HS-5 (cell line): ENCODE measurements around the gene PFKM.
A peak's percentile ranks its signal among the peaks of the same experiment; 100 is the strongest.

Experiments
- DNase-seq: peaks from one replicate; pipeline ENCODE4 v3.0.0-alpha.2; 2012; ENCODE audit warnings: low read depth

The PFKM gene

DNA sequence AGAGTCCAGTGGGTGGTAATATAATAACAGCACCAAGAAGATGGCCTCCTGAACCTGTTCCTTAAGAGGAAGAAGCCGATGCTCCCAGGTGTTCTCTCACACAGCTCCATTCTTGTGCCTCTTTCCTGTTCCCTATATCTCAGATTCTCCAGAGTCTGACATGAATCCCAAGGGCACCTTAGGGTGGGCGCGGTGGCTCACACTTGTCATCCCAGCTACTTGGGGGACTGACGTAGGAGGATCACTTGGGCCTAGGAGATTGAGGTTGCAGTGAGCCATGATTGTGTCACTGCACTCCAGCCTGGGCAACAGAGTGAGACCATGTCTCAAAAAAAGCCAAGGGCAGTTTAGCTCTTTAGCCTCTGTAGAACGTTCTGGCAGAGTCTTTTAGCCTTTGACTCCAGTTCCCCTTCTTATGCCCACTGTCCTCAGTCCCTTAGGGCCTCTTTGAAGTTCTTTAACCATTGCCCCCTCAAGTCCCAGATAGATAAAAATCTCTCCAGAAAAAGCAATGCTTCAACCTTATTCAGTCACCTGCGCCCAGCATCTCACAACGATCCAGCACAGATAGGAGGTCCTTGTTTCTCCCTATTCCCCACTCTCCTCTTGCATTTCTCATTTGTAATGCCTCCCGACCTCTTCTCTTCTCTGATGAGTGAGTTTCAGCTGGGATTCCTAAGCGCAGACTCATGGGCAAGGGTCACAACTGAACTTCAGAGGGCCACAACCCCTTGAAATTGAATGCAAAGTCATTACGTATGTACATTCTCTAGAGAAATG lies 68.9 kb downstream of the PFKM start:
- no peak for DNase-seq

DNA sequence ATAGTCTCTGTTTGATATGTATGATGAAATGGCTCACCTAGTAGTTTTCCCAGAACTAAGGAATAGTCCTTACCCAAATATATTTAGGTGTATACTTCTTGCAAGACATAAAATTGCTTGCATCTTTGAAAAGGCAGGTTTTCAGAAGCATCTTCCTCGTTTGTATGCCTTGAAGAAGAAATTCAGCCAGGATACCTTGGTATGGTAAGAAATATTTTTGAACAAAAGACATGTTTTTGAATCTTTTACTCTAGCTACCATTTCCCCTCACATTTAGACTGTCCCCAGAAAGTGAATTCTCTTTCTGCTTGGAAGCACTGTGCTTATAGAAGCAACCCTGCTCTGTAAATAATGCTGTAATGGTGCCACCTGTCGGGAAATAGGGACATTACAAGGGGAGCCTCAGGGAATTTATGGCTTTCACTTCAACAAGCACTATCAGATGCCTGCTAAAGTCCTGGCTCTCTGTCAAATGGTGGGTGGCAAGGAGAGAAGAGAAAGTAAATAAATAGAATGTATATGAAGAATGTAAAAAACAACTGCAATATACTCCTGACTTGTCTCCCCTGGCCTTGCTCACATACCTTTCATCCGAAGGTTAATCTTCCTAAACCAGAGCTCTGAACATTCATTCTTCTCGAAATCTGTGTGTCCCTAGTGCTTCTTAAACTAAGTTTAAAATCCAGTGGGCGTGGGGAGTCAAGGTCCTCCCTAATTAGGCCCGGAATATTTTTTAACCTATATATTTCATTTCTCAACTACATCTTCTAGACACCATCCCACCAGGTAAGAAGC lies 70.4 kb downstream of the PFKM start:
- peak; percentile 40 for DNase-seq

DNA sequence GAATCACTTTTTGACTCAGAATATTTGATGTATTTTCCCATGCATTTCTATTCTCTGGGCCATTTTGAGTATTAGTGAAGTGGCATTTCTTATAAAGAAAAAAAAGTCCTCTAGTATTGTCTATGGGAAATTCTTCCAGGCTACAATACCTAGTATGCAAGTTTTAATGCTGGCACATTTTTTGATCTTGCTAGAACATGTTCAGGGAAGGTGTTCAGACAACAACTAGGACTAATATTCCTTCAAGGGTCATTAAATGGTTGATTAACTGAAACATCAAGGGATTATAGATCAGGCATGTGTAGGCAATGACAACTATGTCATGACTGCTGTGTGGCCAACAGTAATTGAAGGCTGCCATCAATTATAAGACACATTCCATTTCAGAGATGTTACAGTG lies 71.9 kb downstream of the PFKM start:
- no peak for DNase-seq

DNA sequence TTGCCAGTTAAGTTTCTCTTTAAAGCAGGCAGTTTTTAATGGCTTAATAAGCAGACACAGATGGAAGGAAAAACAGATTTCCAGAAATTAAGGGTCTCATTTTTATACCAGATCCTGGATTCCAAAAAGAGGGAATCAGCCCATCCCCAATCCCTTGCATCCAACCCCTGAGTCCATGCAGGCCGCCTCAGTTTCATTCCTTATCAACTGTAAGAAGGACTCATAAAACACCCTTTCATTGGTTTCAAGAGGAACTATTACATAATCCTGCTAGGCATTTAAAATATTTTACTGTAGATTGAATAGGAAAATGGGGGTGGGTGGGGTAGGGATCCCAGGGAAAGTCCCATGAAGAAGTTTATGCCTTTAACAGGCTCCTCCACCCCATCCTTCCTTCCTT lies 73.7 kb downstream of the PFKM start:
- DNase-seq = no peak

DNA sequence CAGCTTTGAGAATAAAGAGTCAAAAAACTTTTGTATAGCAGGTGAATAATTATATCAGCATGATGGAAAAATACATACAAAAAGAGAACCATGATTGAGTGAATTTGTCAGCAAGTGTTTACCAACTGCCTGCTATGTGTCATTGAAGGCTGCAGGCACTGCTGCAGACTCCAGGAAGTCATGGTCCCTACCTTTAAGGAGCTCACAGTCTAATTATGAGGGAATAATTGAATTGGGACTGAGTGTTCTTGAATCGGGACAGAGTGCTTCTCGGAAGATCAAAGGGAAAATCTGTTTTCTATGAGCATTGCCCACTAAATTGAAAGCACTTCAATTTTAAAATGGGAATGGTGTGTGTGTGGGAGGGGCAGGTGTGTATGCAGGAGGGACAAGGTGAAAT lies 74.5 kb downstream of the PFKM start:
- no peak for DNase-seq

DNA sequence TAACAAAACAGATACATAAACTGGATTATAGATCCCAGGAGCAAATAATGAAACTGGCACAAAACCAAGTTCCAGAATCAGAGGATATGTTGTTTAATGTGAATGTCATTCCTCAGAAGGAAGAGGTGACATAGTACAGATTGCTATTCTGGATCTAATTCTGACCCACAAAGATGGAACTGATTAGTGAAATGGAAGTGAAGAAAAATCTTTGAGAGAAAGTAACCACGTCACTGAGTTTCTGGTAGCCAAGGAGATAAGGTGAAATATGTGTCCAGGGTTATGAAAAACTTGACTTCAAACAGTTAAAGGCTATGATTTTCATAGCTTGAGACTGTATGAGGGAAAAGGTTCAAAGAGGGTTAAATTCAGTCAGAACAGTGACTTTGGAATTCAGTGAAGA lies 75.6 kb downstream of the PFKM start:
- no peak for DNase-seq
